Activated CD4-positive, alpha-beta memory T cell treated with anti-CD3 and anti-CD28 coated beads for 36 hours (primary cell): ENCODE results near the gene FBXW10B. TPM values are rescaled to one million over a fixed set of nuclear protein-coding genes. Genes with fewer than 3 reads are reported as not detected.
"Not testable (repeated sequence)": the region's sequence is repeated elsewhere in the genome, so short reads cannot be mapped to it uniquely, and the experiment has no call there.

Source experiments
- CTCF ChIA-PET: fragments of 350-600 bp; sonication (Branson Sonifier 250); formaldehyde crosslinking; loops from one replicate; lab custom pipeline; 2021; ENCODE audit warnings: antibody characterized with exemption, inconsistent platforms; lab: Charles Lee
- POLR2A ChIA-PET: fragments of 350-600 bp; sonication (Branson Sonifier 250); formaldehyde crosslinking; loops from one replicate; lab custom pipeline; 2021; ENCODE audit warnings: antibody characterized with exemption; lab: Charles Lee
- DNase-seq: peaks from one replicate; pipeline ENCODE4 v3.0.0-alpha.2; 2020
- H3K27ac Mint-ChIP-seq: one replicate; pipeline ENCODE4 v1.8.0; 2021; ENCODE audit warnings: mixed read lengths
- H3K27me3 Mint-ChIP-seq: one replicate; pipeline ENCODE4 v1.8.0; 2021; ENCODE audit warnings: mixed read lengths
- H3K36me3 Mint-ChIP-seq: one replicate; pipeline ENCODE4 v1.8.0; 2021; ENCODE audit warnings: mixed read lengths
- H3K4me1 Mint-ChIP-seq: one replicate; pipeline ENCODE4 v1.8.0; 2021; ENCODE audit warnings: low read depth, mixed read lengths
- H3K4me3 Mint-ChIP-seq: one replicate; pipeline ENCODE4 v1.8.0; 2021; ENCODE audit warnings: mild to moderate bottlenecking, mixed read lengths
- H3K9me3 Mint-ChIP-seq: one replicate; pipeline ENCODE4 v1.8.0; 2021; ENCODE audit warnings: mixed read lengths
- intact Hi-C: fragments of 100-400 bp; cut with micrococcal nuclease; formaldehyde crosslinking; loops from one replicate; pipeline ENCODE4 v1.15.1; 2023
- total RNA-seq, 2 experiments: library from RNA; stranded (reverse); gene quantifications; one replicate each; pipeline ENCODE4 v1.2.3, GENCODE V29; 2021

FBXW10B gene, protein sequence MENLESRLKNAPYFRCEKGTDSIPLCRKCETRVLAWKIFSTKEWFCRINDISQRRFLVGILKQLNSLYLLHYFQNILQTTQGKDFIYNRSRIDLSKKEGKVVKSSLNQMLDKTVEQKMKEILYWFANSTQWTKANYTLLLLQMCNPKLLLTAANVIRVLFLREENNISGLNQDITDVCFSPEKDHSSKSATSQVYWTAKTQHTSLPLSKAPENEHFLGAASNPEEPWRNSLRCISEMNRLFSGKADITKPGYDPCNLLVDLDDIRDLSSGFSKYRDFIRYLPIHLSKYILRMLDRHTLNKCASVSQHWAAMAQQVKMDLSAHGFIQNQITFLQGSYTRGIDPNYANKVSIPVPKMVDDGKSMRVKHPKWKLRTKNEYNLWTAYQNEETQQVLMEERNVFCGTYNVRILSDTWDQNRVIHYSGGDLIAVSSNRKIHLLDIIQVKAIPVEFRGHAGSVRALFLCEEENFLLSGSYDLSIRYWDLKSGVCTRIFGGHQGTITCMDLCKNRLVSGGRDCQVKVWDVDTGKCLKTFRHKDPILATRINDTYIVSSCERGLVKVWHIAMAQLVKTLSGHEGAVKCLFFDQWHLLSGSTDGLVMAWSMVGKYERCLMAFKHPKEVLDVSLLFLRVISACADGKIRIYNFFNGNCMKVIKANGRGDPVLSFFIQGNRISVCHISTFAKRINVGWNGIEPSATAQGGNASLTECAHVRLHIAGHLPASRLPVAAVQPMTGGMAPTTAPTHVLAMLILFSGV
- 1 to 10 TPM; 1.0 to 1.1 TPM for total RNA-seq

DNA sequence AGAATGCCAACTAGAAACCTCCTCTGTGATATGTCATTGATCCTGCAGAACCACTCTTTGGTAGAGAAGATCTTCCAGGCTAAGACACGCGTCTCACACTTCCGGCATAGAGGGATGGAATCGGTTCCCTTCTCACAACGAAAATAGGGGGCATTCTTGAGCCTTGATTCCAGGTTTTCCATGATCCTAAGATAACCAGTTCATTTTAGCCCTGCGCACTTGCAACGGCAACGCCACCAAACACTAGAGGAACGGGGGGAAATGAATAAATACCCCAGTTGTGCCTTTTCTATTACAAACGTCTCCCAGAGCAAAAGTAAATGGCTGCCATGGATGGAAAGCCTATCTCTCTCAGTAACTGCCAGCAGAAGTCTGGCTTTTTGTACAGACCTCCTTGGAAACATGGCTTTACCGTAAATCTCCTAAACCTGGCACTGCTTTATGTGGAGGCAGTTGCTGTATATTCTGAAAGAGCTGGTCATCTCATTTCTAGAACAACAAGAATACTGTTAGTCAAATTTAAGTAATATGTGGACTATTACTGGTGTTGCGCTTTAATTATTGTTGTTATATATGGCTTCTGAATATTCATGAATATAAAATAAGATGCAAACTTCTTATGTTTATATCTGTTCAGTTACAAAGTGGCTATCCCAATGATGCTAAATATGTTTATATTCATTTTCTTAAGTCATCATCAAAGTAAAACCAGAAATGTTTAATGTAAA lies at the start of gene FBXW10B:
TSS of gene FBXW10B (minus strand) at position 374 of the 728 bp plus-strand sequence. CDS start at position 182, 192 bp downstream.
- H3K4me1 Mint-ChIP-seq, intact Hi-C loops, H3K36me3 Mint-ChIP-seq, H3K4me3 Mint-ChIP-seq, H3K27me3 Mint-ChIP-seq, H3K27ac Mint-ChIP-seq, CTCF ChIA-PET, H3K9me3 Mint-ChIP-seq, DNase-seq, POLR2A ChIA-PET: not testable (repeated sequence)

DNA sequence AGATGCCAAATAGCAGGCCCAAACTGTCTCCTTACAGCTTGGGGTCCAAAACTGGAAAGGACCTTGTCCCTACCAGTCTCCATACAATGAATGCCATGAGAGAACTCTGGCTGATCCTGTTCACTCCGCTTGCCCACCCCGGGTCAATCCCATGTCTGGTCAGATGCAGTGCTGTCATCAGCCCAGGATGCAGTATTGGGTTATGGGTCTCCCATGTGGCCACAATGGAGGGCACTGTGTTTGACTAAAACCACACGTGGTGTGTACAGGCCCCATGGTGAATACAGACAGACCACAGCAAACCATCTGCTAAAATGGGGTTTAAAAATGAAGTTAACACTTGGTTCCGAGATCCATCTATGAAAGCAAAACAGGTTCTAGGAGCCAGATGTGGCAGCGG lies 44.2 kb upstream of the FBXW10B start:
- intact Hi-C loops: no loop called here
- Mint-ChIP-seq H3K4me3 (no peak overlapping the region), H3K27me3 (no peaks in the 10 kb centered on the region), H3K4me1 (no peaks in the 10 kb centered on the region), H3K36me3 (peaks cover 29% of the 10 kb centered on the region), H3K9me3 (no peaks in the 10 kb centered on the region), H3K27ac (no peak overlapping the region)
- DNase-seq: no peak
- ChIA-PET POLR2A (no interaction called here), CTCF (no interaction called here)

DNA sequence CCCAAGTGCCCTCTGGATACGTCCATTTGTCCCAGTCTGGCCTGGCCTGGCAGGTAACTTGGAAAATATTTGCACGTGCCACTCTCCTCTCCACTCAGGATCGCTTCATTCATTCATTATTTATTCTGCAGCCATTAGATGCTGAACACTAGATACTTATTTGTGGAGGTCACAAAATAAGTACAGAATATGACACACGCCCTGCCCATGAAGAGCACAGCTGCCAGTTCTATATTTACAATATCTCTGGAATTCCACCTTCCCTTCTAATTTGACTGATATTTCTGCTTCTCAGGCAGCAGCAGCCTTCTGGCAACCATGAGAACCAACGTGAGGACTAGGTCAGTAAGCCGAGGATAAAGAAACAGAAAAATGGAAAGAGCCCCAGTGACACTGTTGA lies 43.7 kb upstream of the FBXW10B start:
- ChIA-PET CTCF (no interaction called here), POLR2A (no interaction called here)
- intact Hi-C loops: no loop called here
- Mint-ChIP-seq H3K27me3 (no peaks in the 10 kb centered on the region), H3K4me1 (no peaks in the 10 kb centered on the region), H3K27ac (no peak overlapping the region), H3K36me3 (peaks cover 27% of the 10 kb centered on the region), H3K9me3 (no peaks in the 10 kb centered on the region), H3K4me3 (no peak overlapping the region)
- DNase-seq: no peak

DNA sequence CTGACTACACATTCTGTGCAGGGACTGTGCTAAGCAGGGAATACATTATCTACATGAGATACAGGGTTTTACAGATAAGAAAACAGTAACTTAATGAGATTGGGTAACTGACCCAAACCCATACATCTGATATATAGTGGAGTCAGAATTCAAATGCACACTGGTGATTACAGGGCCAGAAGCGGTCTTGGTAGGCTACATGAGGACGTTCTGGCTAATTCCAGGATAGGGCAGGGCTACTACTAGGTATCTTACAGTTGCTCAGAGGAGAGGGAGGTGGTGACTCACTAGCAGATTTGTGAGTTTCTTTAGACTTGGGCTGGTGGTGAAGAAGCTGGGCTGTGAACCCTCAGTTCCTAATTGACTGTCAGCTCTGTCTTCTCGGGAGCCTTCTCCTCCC lies 43.2 kb upstream of the FBXW10B start:
- H3K9me3 Mint-ChIP-seq: no peaks in the 10 kb centered on the region
- ChIA-PET CTCF (no interaction called here), POLR2A (no interaction called here)
- H3K36me3 Mint-ChIP-seq: peaks cover 25% of the 10 kb centered on the region
- H3K27ac Mint-ChIP-seq: no peak overlapping the region
- no peaks in the 10 kb centered on the region for H3K4me1 Mint-ChIP-seq
- no peaks in the 10 kb centered on the region for H3K27me3 Mint-ChIP-seq
- H3K4me3 Mint-ChIP-seq: no peak overlapping the region
- no peak for DNase-seq
- intact Hi-C loops: no loop called here

DNA sequence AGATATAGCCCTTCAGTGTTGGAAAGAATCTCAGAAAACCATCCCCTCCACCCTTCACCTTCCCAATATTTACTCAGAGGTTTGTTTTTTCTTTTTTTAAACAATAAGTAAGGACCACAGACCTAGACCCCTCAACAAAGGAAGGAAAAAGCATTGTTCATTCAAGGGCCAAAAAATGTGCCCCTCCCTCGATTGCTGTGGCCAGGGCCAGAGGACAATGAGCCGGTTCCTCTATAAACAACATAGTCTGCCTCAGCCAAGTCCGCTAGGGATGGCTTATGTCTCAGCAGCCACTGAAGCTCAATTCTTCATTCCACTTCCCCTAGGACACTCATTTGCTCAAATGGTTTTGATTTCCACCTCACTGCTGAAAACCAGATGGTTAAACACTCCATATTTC lies 40.6 kb upstream of the FBXW10B start:
- Mint-ChIP-seq H3K4me3 (no peak overlapping the region), H3K27me3 (no peaks in the 10 kb centered on the region), H3K27ac (no peak overlapping the region), H3K4me1 (no peaks in the 10 kb centered on the region), H3K9me3 (no peaks in the 10 kb centered on the region), H3K36me3 (peaks cover 22% of the 10 kb centered on the region)
- ChIA-PET CTCF (no interaction called here), POLR2A (no interaction called here)
- intact Hi-C loops: no loop called here
- no peak for DNase-seq

DNA sequence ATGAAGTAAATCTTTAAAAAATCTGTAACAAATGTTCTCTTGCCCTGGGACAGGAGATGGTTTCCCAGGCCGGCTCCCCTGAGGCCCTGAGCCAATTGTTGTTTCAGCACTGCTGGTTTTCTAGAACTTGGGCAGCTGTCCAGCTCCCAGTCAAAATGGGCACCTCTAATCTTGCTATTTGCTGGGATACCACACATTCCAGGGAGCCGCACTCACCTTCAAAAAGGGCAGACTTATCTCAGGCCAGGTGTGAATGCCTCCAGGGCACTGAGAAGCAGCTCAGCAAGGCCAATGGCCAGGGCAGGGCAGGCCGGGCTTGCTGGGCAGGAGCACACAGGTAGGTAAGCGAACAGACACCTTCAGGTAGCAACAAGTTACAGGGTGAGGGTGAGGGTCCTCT lies 40.2 kb upstream of the FBXW10B start:
- intact Hi-C loops: no loop called here
- no peak for DNase-seq
- Mint-ChIP-seq H3K36me3 (peaks cover 22% of the 10 kb centered on the region), H3K4me3 (no peak overlapping the region), H3K4me1 (no peaks in the 10 kb centered on the region), H3K27me3 (no peaks in the 10 kb centered on the region), H3K27ac (no peak overlapping the region), H3K9me3 (no peaks in the 10 kb centered on the region)
- CTCF ChIA-PET: no interaction called here
- POLR2A ChIA-PET: no interaction called here

DNA sequence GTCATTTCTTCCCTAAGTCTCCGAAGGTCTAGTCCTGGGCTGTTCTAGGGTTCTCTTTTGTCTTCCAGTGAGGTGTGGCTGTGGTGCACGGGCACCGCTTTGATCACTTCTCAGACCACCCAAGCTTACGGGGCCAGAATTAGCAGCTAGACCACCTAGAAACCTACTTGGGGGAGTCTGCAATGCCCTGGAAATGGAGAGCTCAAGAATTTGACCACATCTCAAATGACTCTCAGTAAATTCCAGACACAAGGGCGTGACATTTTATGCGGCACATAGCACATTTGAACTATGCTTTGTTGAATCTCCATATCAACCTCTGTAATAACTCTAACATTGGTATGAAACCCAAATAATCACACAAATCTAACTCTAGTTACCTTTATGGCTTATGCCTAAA lies 39.7 kb upstream of the FBXW10B start:
- CTCF ChIA-PET: no interaction called here
- H3K4me3 Mint-ChIP-seq: no peak overlapping the region
- H3K27ac Mint-ChIP-seq: no peak overlapping the region
- DNase-seq: no peak
- POLR2A ChIA-PET: no interaction called here
- H3K36me3 Mint-ChIP-seq: peaks cover 19% of the 10 kb centered on the region
- H3K4me1 Mint-ChIP-seq: no peaks in the 10 kb centered on the region
- H3K9me3 Mint-ChIP-seq: no peaks in the 10 kb centered on the region
- no peaks in the 10 kb centered on the region for H3K27me3 Mint-ChIP-seq
- intact Hi-C loops: no loop called here

DNA sequence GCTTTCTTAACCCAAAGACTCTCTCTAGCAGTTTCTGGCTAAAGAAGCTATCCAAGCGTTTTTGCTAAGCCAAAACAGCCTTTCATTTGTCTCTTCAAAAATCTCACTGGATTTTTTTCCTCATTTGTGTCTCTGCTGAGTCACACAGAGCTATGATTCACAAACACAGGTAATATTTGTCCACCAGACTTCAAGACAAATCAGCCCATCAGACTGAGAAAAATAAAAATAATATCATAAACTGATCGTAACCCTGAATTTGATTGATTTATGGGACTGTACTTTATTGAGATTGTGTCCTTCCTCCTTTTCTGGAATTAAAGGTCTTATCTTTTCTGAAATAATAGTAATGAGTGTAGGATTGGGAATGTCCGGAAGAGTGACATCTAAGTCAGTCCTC lies 38.8 kb upstream of the FBXW10B start:
- POLR2A ChIA-PET: no interaction called here
- Mint-ChIP-seq H3K27me3 (no peaks in the 10 kb centered on the region), H3K4me3 (no peak overlapping the region), H3K9me3 (no peaks in the 10 kb centered on the region), H3K27ac (no peak overlapping the region), H3K4me1 (no peaks in the 10 kb centered on the region), H3K36me3 (peaks cover 13% of the 10 kb centered on the region)
- no peak for DNase-seq
- CTCF ChIA-PET: no interaction called here
- intact Hi-C loops: no loop called here

DNA sequence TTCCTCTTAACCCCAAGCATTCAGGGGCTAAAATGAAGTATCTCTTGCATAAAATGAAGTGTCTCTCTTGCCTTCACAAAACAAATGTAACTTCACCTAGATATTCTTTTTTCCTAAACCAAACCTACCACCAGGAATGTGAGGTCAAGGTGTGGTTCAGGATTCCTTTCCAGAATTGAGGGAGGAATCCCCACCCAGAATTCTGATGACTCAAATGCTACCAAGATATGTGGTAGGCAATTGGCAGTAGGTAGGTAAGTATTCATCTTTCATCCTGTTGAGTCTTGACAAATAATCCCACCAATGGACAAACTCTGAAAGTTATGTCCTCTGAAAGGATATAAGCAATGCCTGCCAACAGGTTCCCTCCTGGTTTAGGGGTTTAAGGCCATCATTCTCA lies 38.4 kb upstream of the FBXW10B start:
- H3K4me1 Mint-ChIP-seq: no peaks in the 10 kb centered on the region
- no peak overlapping the region for H3K4me3 Mint-ChIP-seq
- intact Hi-C loops: no loop called here
- CTCF ChIA-PET: no interaction called here
- no peak for DNase-seq
- H3K27ac Mint-ChIP-seq: no peak overlapping the region
- POLR2A ChIA-PET: no interaction called here
- H3K36me3 Mint-ChIP-seq: peaks cover 9% of the 10 kb centered on the region
- no peaks in the 10 kb centered on the region for H3K27me3 Mint-ChIP-seq
- no peaks in the 10 kb centered on the region for H3K9me3 Mint-ChIP-seq

DNA sequence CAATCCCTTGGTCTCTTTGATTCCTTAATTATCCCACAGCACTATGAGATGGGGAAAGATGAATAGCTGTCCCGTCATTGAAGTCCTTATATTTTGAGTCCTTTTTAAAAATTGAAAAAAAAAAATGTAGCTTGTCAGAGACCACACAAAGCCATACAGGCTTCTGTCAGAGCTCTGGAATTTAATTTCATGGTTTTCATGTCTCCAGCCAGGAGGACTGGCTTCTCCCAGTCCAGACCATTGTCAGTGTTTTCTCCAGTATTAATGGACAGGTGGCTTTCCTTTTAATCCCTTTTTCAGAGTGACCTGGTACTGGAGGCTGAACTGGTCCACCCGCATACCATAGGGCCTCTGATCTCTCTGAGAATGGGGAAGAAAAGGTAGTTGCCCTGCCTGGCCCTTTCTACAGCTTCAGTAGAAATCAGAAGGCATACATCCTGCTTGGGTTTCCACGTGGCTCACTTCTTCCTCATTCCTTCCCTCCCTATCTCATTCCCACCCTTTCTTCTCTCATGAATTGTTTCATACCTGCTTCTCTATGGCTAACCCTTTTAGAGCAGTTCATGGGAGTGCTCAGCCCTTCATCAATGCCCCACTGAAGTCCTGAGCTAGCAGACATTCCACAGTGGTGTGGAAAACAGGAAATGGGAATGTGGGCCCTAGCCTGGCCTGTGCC lies 35.5 kb upstream of the FBXW10B start:
- H3K27me3 Mint-ChIP-seq: no peaks in the 10 kb centered on the region
- H3K4me3 Mint-ChIP-seq: no peak overlapping the region
- H3K4me1 Mint-ChIP-seq: peaks cover 8% of the 10 kb centered on the region
- peaks cover 4% of the 10 kb centered on the region for H3K36me3 Mint-ChIP-seq
- intact Hi-C loops: no loop called here
- POLR2A ChIA-PET: no interaction called here
- no peak for DNase-seq
- CTCF ChIA-PET: no interaction called here
- H3K9me3 Mint-ChIP-seq: no peaks in the 10 kb centered on the region
- no peak overlapping the region for H3K27ac Mint-ChIP-seq

DNA sequence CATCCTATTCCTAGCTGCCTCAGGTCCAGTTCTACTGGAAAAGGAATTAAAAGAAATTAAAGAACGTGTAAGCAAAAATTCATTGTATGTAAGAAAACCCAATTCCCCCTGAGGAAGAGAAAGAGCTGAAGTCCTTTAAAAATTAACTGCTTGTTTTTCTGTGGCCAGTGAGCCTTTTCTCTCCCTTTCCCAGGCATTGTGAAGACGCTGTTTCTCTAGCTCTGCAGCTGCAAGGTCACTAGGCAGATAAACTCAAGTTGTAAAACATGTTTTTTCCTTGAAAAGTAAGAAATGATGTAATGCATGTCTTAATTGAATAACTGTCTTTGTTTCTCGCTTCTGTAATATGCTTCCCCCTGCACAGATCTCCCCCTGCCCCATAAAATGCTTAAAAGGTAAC lies 34.9 kb upstream of the FBXW10B start:
- not testable (repeated sequence) for H3K4me1 Mint-ChIP-seq

DNA sequence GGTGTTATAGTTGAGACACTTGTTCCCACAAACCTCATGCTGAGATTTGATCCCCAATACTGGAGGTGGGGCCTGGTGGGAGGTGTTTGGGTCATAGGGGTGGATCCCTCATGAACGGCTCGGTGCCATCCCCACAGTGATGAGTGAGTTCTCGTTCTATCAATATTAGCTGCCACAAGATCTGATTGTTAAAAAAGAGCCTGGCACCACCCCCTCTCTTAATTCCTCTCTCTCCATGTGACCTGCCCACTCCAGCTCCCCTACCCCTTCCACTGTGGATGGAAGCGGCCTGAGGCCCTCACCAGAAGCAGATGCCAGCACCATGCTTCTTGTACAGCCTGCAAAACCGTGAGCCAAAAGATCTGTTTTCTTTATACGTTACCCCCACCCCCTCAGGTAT lies 33.5 kb upstream of the FBXW10B start:
- DNase-seq: no peak
- peaks cover 8% of the 10 kb centered on the region for H3K4me1 Mint-ChIP-seq
- H3K9me3 Mint-ChIP-seq: no peaks in the 10 kb centered on the region
- no peaks in the 10 kb centered on the region for H3K27me3 Mint-ChIP-seq
- POLR2A ChIA-PET: no interaction called here
- intact Hi-C loops: no loop called here
- no peak overlapping the region for H3K27ac Mint-ChIP-seq
- no peaks in the 10 kb centered on the region for H3K36me3 Mint-ChIP-seq
- no peak overlapping the region for H3K4me3 Mint-ChIP-seq
- CTCF ChIA-PET: no interaction called here

More for the DNA sequence above, 34.9 kb upstream of the FBXW10B start:
- POLR2A ChIA-PET, H3K4me3 Mint-ChIP-seq, H3K36me3 Mint-ChIP-seq, CTCF ChIA-PET, H3K9me3 Mint-ChIP-seq, DNase-seq, H3K27me3 Mint-ChIP-seq, H3K27ac Mint-ChIP-seq, intact Hi-C loops: not testable (repeated sequence)
